Bronchial epithelial cell (primary cell): ENCODE measurements around the gene SLC24A3. TPM values are rescaled to one million over a fixed set of nuclear protein-coding genes. Genes with fewer than 3 reads are reported as not detected.

Experiments
- DNase-seq: peaks from one replicate; pipeline ENCODE4 v3.0.0-alpha.2; 2010; ENCODE audit warnings: low read depth
- FAIRE-seq: peaks from 2 replicates; lab custom pipeline; 2011; peaks lifted over from hg19 to GRCh38; lab: Jason Lieb, UNC
- H3K27me3 ChIP-seq: 2 replicates; pipeline ENCODE4 v1.5.1; 2011; ENCODE audit warnings: low read length; ENCODE audit not compliant: control insufficient read depth, insufficient read depth
- H3K36me3 ChIP-seq: 2 replicates; pipeline ENCODE4 v1.5.1; 2011; ENCODE audit warnings: low read length; ENCODE audit not compliant: control insufficient read depth, insufficient read depth
- H3K4me3 ChIP-seq: 2 replicates; pipeline ENCODE4 v1.5.1; 2011; ENCODE audit warnings: mild to moderate bottlenecking, low read depth, low read length, control low read depth
- total RNA-seq: library from RNA; depleted of rRNA; stranded (reverse); fragments of >200 nt; gene quantifications from 2 replicates; pipeline ENCODE4 v1.2.1, GENCODE V29; 2014
- TF ChIP-seq, protein P1 (sequence below): IDR thresholded peaks from 2 replicates; pipeline ENCODE4 v1.5.1; 2011; ENCODE audit warnings: mild to moderate bottlenecking, moderate library complexity, low read length, control low read depth, inconsistent platforms; ENCODE audit not compliant: insufficient read depth, severe bottlenecking

Gene SLC24A3
- total RNA-seq, 1 donor from 2014 or later: under 0.01 TPM

GRCh38 chr20:19544684-19545083 lies 332.2 kb downstream of the SLC24A3 start:
- H3K4me3 ChIP-seq: no peak overlapping the region
- TF ChIP-seq, protein P1, sequence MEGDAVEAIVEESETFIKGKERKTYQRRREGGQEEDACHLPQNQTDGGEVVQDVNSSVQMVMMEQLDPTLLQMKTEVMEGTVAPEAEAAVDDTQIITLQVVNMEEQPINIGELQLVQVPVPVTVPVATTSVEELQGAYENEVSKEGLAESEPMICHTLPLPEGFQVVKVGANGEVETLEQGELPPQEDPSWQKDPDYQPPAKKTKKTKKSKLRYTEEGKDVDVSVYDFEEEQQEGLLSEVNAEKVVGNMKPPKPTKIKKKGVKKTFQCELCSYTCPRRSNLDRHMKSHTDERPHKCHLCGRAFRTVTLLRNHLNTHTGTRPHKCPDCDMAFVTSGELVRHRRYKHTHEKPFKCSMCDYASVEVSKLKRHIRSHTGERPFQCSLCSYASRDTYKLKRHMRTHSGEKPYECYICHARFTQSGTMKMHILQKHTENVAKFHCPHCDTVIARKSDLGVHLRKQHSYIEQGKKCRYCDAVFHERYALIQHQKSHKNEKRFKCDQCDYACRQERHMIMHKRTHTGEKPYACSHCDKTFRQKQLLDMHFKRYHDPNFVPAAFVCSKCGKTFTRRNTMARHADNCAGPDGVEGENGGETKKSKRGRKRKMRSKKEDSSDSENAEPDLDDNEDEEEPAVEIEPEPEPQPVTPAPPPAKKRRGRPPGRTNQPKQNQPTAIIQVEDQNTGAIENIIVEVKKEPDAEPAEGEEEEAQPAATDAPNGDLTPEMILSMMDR: no peak
- FAIRE-seq (no peak), DNase-seq (no peak)
- H3K27me3 ChIP-seq: no peaks in the 10 kb centered on the region
- no peaks in the 10 kb centered on the region for H3K36me3 ChIP-seq

DNA sequence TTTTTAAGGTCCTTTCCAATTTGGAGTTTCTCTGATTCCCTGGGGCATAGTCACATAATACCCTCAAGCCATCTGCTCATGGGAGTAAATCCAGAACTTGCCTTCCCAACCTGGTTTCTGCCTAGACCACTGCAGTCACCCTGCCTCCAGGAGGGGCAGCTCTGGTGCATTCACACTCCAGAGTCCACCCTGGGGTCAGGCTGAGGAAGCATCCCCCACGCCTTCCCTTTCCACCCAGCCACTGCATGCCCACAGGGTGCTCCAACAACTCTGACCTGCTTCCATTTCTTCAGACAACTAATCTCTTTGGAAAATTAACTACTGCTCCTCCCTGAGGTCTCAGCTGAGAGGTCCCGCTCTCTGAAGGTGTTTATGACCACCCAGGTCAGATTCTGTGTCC lies 334.2 kb downstream of the SLC24A3 start:
- H3K27me3 ChIP-seq: no peaks in the 10 kb centered on the region
- FAIRE-seq: no peak

GRCh38 chr20:19547547-19547946 lies 335.1 kb downstream of the SLC24A3 start:
- DNase-seq: no peak
- FAIRE-seq: no peak
- TF ChIP-seq, protein P1: no peak
- Histone ChIP-seq H3K4me3 (no peak overlapping the region), H3K27me3 (no peaks in the 10 kb centered on the region), H3K36me3 (no peaks in the 10 kb centered on the region)

More for the DNA sequence above, 334.2 kb downstream of the SLC24A3 start:
- H3K36me3 ChIP-seq: no peaks in the 10 kb centered on the region
- TF ChIP-seq, protein P1: no peak
- DNase-seq: no peak
- H3K4me3 ChIP-seq: no peak overlapping the region

DNA sequence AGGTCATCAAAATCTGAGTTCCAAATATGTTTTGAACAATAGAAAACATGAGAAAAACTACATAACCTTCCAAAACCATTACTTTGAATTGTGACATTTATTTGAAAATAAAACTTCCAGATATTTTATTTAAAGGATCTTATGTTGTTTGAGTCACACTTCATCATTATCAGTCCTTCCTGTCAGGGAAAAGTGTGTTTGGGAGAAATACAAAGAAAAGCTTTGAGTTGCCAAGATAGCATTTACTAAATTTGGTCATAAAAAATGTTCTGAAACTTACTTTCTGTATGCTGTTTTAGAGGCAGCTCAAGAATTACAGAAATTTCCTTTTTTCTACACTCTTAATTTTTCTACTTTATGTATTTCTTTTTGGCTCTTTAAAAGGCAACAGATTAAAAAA lies 337.5 kb downstream of the SLC24A3 start:
- TF ChIP-seq, protein P1: no peak
- FAIRE-seq: no peak
- Histone ChIP-seq H3K27me3 (no peaks in the 10 kb centered on the region), H3K36me3 (no peaks in the 10 kb centered on the region), H3K4me3 (no peak overlapping the region)
- no peak for DNase-seq

DNA sequence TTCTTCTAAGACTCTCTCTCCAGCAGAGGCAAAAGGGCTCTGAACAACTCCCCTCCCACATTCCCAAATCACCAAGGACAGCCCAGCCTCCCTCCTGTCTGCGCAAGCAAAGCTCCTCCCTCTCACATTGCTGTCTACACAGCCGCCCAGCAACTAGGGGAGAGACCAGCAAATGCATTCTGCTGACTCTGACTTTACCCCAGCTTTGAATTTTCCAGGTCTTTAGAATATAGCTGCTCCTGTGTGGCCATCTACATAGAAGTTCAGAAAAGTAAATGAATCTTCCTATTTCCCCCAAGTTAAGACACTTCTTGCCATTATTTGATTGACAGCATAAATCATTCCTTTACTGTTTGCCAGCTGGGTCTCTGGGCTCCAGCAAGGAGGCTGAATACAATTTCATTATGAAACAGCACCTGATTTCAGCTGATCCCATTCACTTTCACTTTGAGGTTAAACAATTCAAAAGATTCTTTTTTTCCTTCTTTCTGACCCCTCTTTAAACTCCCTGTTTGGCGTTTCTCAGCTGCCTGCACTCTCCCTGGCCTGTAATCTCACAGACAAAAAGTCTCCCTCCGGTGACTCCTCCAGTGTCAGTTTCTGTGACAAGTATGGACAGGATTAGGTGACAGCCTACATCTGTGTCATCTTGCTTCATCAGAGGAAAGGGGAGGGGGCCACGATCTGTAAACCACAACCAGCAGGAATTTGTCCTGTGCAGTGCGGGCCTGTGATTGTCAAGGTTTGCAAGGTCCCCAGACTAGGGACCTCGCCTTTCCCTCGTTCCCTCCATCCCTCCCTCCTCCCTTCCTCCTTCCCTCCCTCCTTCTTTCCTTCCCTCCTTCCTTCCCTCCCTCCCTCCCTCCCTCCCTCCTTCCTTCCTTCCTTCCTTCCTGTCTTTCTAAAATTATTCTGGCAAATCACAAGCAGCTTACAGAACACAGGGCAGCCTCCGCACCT lies 340.1 kb downstream of the SLC24A3 start:
- DNase-seq (peak; percentile 63), FAIRE-seq (no peak)
- TF ChIP-seq, protein P1: no peak
- H3K27me3 ChIP-seq: no peaks in the 10 kb centered on the region
- no peak overlapping the region for H3K4me3 ChIP-seq
- no peaks in the 10 kb centered on the region for H3K36me3 ChIP-seq
